H9 (cell line): Measurements from ENCODE around the gene OR8G5. TPM values are rescaled to one million over a fixed set of nuclear protein-coding genes. Genes with fewer than 3 reads are reported as not detected.

ENCODE experiments used
- DNase-seq: peaks from one replicate; pipeline ENCODE4 v3.0.0-alpha.2; 2017
- H2AFZ ChIP-seq: one replicate; pipeline ENCODE4 v1.6.1; 2013; ENCODE audit warnings: mild to moderate bottlenecking, low read length, control low read depth, moderate library complexity
- H2AK5ac ChIP-seq: 2 replicates; pipeline ENCODE4 v1.6.1; 2013; ENCODE audit warnings: low read length, control low read depth, mixed read lengths; ENCODE audit not compliant: insufficient read length
- H2BK120ac ChIP-seq: one replicate; pipeline ENCODE4 v1.6.1; 2013; ENCODE audit warnings: low read depth, mild to moderate bottlenecking, low read length, control low read depth, inconsistent platforms; ENCODE audit not compliant: poor library complexity, severe bottlenecking
- H2BK12ac ChIP-seq: 2 replicates; pipeline ENCODE4 v1.6.1; 2013; ENCODE audit warnings: low read length, control low read depth, mixed read lengths, low read depth; ENCODE audit not compliant: insufficient read length
- H2BK15ac ChIP-seq: 2 replicates; pipeline ENCODE4 v1.6.1; 2013; ENCODE audit warnings: low read depth, low read length, control low read depth
- H2BK20ac ChIP-seq: one replicate; pipeline ENCODE4 v1.6.1; 2013; ENCODE audit warnings: low read depth, mild to moderate bottlenecking, low read length, control low read depth, inconsistent platforms; ENCODE audit not compliant: poor library complexity, severe bottlenecking
- H2BK5ac ChIP-seq: 2 replicates; pipeline ENCODE4 v1.6.1; 2013; ENCODE audit warnings: low read length, control low read depth, mixed read lengths; ENCODE audit not compliant: insufficient read length
- H3K14ac ChIP-seq: 2 replicates; pipeline ENCODE4 v1.6.1; 2013; ENCODE audit warnings: low read length, control low read depth; ENCODE audit not compliant: insufficient read depth
- H3K18ac ChIP-seq: 2 replicates; pipeline ENCODE4 v1.6.1; 2013; ENCODE audit warnings: low read depth, mild to moderate bottlenecking, mixed read lengths, low read length, control low read depth; ENCODE audit not compliant: insufficient read length
- H3K23ac ChIP-seq: 2 replicates; pipeline ENCODE4 v1.6.1; 2013; ENCODE audit warnings: low read length, control low read depth, mixed read lengths, low read depth; ENCODE audit not compliant: insufficient read length
- H3K23me2 ChIP-seq: 2 replicates; pipeline ENCODE4 v1.6.1; 2013; ENCODE audit warnings: low read depth, mild to moderate bottlenecking, mixed read lengths, low read length, control low read depth; ENCODE audit not compliant: insufficient read length, poor library complexity, severe bottlenecking
- H3K27ac ChIP-seq: 2 replicates; pipeline ENCODE4 v1.5.1; 2013; ENCODE audit warnings: low read length, control low read depth, mixed read lengths, low read depth; ENCODE audit not compliant: insufficient read length
- H3K27me3 ChIP-seq: 2 replicates; pipeline ENCODE4 v1.6.1; 2013; ENCODE audit warnings: low read length, control low read depth, inconsistent platforms; ENCODE audit not compliant: insufficient read depth
- H3K4ac ChIP-seq: 2 replicates; pipeline ENCODE4 v1.6.1; 2013; ENCODE audit warnings: low read depth, mild to moderate bottlenecking, control low read depth, inconsistent platforms, low read length, moderate library complexity
- H3K4me1 ChIP-seq: 2 replicates; pipeline ENCODE4 v1.6.1; 2013; ENCODE audit warnings: low read length, control low read depth, inconsistent platforms; ENCODE audit not compliant: insufficient read depth
- H3K4me2 ChIP-seq: 2 replicates; pipeline ENCODE4 v1.6.1; 2013; ENCODE audit warnings: low read length, control low read depth, mixed read lengths; ENCODE audit not compliant: insufficient read length, insufficient read depth
- H3K56ac ChIP-seq: 2 replicates; pipeline ENCODE4 v1.6.1; 2013; ENCODE audit warnings: low read depth, mild to moderate bottlenecking, mixed read lengths, low read length, control low read depth; ENCODE audit not compliant: insufficient read length
- H3K79me1 ChIP-seq: 2 replicates; pipeline ENCODE4 v1.6.1; 2013; ENCODE audit warnings: low read depth, mild to moderate bottlenecking, moderate library complexity, low read length, control low read depth, inconsistent platforms; ENCODE audit not compliant: insufficient read depth, poor library complexity, severe bottlenecking
- H3K79me2 ChIP-seq: 2 replicates; pipeline ENCODE4 v1.6.1; 2013; ENCODE audit warnings: low read length, control low read depth, inconsistent platforms; ENCODE audit not compliant: insufficient read depth
- H3K9ac ChIP-seq: 2 replicates; pipeline ENCODE4 v1.6.1; 2013; ENCODE audit warnings: low read length, control low read depth, mixed read lengths; ENCODE audit not compliant: insufficient read length; ENCODE audit errors: extremely low read depth
- H3K9me3 ChIP-seq: one replicate; pipeline ENCODE4 v1.6.1; 2013; ENCODE audit warnings: low read depth, low read length, inconsistent platforms; ENCODE audit not compliant: control insufficient read depth
- H3T11ph ChIP-seq: one replicate; pipeline ENCODE4 v1.6.1; 2013; ENCODE audit warnings: mild to moderate bottlenecking, low read length, control low read depth, inconsistent platforms
- H4K20me1 ChIP-seq: one replicate; pipeline ENCODE4 v1.6.1; 2013; ENCODE audit not compliant: control insufficient read depth, insufficient read length, insufficient read depth
- H4K5ac ChIP-seq: 2 replicates; pipeline ENCODE4 v1.6.1; 2013; ENCODE audit warnings: low read depth, mild to moderate bottlenecking, mixed read lengths, low read length, control low read depth; ENCODE audit not compliant: insufficient read length
- H4K8ac ChIP-seq: replicated peaks from 2 replicates; pipeline ENCODE4 v1.6.1; 2013; ENCODE audit warnings: low read length, control low read depth, mixed read lengths, low read depth; ENCODE audit not compliant: insufficient read length
- H4K91ac ChIP-seq: 2 replicates; pipeline ENCODE4 v1.6.1; 2013; ENCODE audit warnings: low read depth, mild to moderate bottlenecking, moderate library complexity, mixed read lengths, low read length, control low read depth; ENCODE audit not compliant: insufficient read length
- H3K27ac Mint-ChIP-seq, 3 experiments: 2 replicates in 2 of 3; 3 replicates in 1 of 3; pipeline ENCODE4 v1.8.0; 2020 to 2021; ENCODE audit warnings: mixed read lengths in 3 of 3, mild to moderate bottlenecking in 1 of 3, moderate library complexity in 1 of 3
- H3K27me3 Mint-ChIP-seq: 2 replicates; pipeline ENCODE4 v1.8.0; 2021; ENCODE audit warnings: low read depth, mild to moderate bottlenecking, moderate library complexity, mixed read lengths
- H3K36me3 Mint-ChIP-seq, 3 experiments: 2 replicates in 2 of 3; 3 replicates in 1 of 3; pipeline ENCODE4 v1.8.0; 2020 to 2021; ENCODE audit warnings: low read depth in 3 of 3, mixed read lengths in 3 of 3; ENCODE audit not compliant: insufficient read depth in 1 of 3
- H3K4me1 Mint-ChIP-seq, 2 experiments: 2 replicates each; pipeline ENCODE4 v1.8.0; 2020; ENCODE audit warnings: mixed read lengths in 2 of 2
- H3K4me3 Mint-ChIP-seq, 2 experiments: 2 replicates in 1 of 2; 3 replicates in 1 of 2; pipeline ENCODE4 v1.8.0; 2020 to 2021; ENCODE audit warnings: mild to moderate bottlenecking in 2 of 2, mixed read lengths in 2 of 2, moderate library complexity in 1 of 2
- H3K9me3 Mint-ChIP-seq, 2 experiments: 2 replicates in 1 of 2; 3 replicates in 1 of 2; pipeline ENCODE4 v1.8.0; 2020; ENCODE audit warnings: mild to moderate bottlenecking in 2 of 2, mixed read lengths in 2 of 2, moderate library complexity in 1 of 2
- WGBS: extraction: QIAGEN DNeasy Blood & Tissue Kit; methylation state at CpG from one replicate; pipeline ENCODE4 v1.1.7; 2013; ENCODE audit warnings: missing lambda C conversion rate, low lambda C conversion rate, mixed read lengths; ENCODE audit not compliant: insufficient read length; ENCODE audit errors: extremely low coverage; 5-methylcytosine and 5-hydroxymethylcytosine counted together
- total RNA-seq: library from RNA; stranded (reverse); gene quantifications from 2 replicates; pipeline ENCODE4 v1.2.1, GENCODE V29; 2021
- TF ChIP-seq, protein P1 (sequence below): fragments of 200-600 bp; sonication (generic); conservative IDR thresholded peaks from 3 replicates; pipeline ENCODE4 v1.8.0; 2021; ENCODE audit warnings: antibody characterized with exemption, mild to moderate bottlenecking

The OR8G5 gene
- total RNA-seq, 1 experiment from 2014 or later = not detected

DNA sequence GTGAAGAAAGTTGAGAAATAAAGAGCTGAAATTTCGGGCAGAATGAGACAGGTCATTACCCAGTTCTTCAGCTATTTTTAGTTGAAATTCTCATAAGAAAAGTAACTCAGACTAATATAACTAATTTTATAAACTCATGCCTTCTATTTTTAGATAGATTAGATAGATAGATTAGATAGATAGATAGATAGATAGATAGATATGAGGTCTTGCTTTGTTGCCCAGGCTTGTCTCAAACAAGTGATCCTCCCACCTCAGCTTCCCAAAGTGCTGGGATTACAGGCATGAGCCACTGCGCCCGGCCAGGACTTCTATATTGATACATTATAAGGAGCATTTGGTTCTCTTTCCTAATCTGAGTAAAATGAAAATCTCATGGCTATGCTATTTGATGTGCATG lies 42.1 kb upstream of the OR8G5 start:
- Histone ChIP-seq H3K4me1 (no peaks in the 10 kb centered on the region), H3K4ac (no peak overlapping the region), H3K23me2 (no peaks in the 10 kb centered on the region), H3K14ac (no peak overlapping the region), H3K9ac (no peak overlapping the region), H3K27ac (no peak overlapping the region), H2BK15ac (no peak overlapping the region), H2BK20ac (no peak overlapping the region), H4K5ac (no peak overlapping the region), H2BK12ac (no peak overlapping the region), H3K79me2 (no peaks in the 10 kb centered on the region), H3K56ac (no peak overlapping the region), H4K91ac (no peak overlapping the region), H3K79me1 (no peaks in the 10 kb centered on the region), H3K27me3 (no peaks in the 10 kb centered on the region), H2AK5ac (no peak overlapping the region), H2BK5ac (no peak overlapping the region), H3K18ac (no peak overlapping the region), H3T11ph (no peak overlapping the region), H2BK120ac (no peak overlapping the region), H3K23ac (no peak overlapping the region), H3K4me2 (no peak overlapping the region), H4K20me1 (no peaks in the 10 kb centered on the region), H2AFZ (no peak overlapping the region), H3K9me3 (no peaks in the 10 kb centered on the region), H4K8ac (no peak overlapping the region)
- no peaks in the 10 kb centered on the region for H3K36me3 Mint-ChIP-seq
- TF ChIP-seq, protein P1, sequence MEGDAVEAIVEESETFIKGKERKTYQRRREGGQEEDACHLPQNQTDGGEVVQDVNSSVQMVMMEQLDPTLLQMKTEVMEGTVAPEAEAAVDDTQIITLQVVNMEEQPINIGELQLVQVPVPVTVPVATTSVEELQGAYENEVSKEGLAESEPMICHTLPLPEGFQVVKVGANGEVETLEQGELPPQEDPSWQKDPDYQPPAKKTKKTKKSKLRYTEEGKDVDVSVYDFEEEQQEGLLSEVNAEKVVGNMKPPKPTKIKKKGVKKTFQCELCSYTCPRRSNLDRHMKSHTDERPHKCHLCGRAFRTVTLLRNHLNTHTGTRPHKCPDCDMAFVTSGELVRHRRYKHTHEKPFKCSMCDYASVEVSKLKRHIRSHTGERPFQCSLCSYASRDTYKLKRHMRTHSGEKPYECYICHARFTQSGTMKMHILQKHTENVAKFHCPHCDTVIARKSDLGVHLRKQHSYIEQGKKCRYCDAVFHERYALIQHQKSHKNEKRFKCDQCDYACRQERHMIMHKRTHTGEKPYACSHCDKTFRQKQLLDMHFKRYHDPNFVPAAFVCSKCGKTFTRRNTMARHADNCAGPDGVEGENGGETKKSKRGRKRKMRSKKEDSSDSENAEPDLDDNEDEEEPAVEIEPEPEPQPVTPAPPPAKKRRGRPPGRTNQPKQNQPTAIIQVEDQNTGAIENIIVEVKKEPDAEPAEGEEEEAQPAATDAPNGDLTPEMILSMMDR = no peak
- no peak overlapping the region for H3K4me3 Mint-ChIP-seq
- no peak overlapping the region for H3K27ac Mint-ChIP-seq
- no CpG with 5 or more reads among the region's 3 CpGs for WGBS
- H3K9me3 Mint-ChIP-seq = no peaks in the 10 kb centered on the region
- DNase-seq = no peak
- H3K27me3 Mint-ChIP-seq = peaks cover 6% of the 10 kb centered on the region; the same call in 1 of the 2 replicates
- H3K4me1 Mint-ChIP-seq = peaks cover 3% of the 10 kb centered on the region in 2 experiments; a peak in 3 of 4 replicates
